Measurements from ENCODE around the gene MTLN. TPM values are rescaled to one million over a fixed set of nuclear protein-coding genes. Genes with fewer than 3 reads are reported as not detected.
"Not testable (repeated sequence)": the region's sequence is repeated elsewhere in the genome, so short reads cannot be mapped to it uniquely, and the experiment has no call there.

MTLN gene
- total RNA-seq, 1 donor from 2014 or later = 12.0 TPM

DNA sequence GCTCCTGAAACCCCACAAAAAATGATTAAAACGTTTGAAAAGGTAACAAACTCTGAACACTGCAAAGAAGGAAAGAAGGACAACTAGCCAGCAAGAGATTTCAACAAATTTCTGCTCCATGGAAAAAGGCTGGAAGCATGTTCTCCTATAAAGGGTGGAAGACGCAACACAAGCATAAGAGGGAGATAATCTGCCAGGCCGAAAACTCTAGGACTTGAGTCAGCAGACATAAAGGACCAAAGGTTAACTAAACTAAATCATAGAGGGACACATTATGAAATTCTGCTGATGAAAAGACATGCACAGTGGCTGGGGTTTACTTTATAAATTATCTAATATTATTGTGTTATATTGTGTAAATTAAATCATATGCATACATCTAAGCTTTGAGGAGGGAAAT lies 14.3 kb downstream of the MTLN start:
- no peaks in the 10 kb centered on the region for H3K27me3 Mint-ChIP-seq (ENCODE audit: low read depth)
- DNase-seq (ENCODE audit: low read depth, low spot score) = no peak
- no peaks in the 10 kb centered on the region for H3K4me1 Mint-ChIP-seq
- H3K27ac Mint-ChIP-seq (ENCODE audit: unreplicated experiment) = no peak overlapping the region
- no peak overlapping the region for H3K4me3 Mint-ChIP-seq
- TF ChIP-seq, protein P1, sequence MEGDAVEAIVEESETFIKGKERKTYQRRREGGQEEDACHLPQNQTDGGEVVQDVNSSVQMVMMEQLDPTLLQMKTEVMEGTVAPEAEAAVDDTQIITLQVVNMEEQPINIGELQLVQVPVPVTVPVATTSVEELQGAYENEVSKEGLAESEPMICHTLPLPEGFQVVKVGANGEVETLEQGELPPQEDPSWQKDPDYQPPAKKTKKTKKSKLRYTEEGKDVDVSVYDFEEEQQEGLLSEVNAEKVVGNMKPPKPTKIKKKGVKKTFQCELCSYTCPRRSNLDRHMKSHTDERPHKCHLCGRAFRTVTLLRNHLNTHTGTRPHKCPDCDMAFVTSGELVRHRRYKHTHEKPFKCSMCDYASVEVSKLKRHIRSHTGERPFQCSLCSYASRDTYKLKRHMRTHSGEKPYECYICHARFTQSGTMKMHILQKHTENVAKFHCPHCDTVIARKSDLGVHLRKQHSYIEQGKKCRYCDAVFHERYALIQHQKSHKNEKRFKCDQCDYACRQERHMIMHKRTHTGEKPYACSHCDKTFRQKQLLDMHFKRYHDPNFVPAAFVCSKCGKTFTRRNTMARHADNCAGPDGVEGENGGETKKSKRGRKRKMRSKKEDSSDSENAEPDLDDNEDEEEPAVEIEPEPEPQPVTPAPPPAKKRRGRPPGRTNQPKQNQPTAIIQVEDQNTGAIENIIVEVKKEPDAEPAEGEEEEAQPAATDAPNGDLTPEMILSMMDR (conservative IDR thresholded peaks at IDR 0.05) = no peak
- peaks cover 9% of the 10 kb centered on the region for H3K36me3 Mint-ChIP-seq (ENCODE audit: low read depth)
- H3K9me3 Mint-ChIP-seq = no peaks in the 10 kb centered on the region

DNA sequence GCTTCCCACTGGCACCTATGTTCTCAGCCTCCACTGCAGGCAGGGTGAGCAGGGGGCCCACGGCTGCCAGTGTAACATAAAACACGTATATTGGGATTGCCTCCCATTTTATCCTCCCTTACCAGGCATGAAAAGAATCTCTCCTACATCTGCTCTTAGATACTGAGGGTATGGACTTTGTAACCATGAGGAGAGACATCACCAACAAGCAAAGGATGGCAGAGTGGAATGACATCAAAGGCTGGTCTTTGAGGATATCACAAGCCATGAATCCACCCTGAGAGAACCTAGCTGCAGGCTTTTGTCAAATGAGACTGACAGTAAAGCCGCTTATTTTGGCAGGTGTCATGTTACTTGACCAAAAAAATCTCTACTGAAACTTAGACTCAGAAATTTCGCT lies 14.9 kb downstream of the MTLN start:
- no peak overlapping the region for H3K27ac Mint-ChIP-seq (ENCODE audit: unreplicated experiment)
- TF ChIP-seq, protein P1 (conservative IDR thresholded peaks at IDR 0.05) = no peak
- DNase-seq (ENCODE audit: low read depth, low spot score) = no peak
- no peaks in the 10 kb centered on the region for H3K4me1 Mint-ChIP-seq
- no peak overlapping the region for H3K4me3 Mint-ChIP-seq
- H3K36me3 Mint-ChIP-seq (ENCODE audit: low read depth) = peaks cover 9% of the 10 kb centered on the region
- no peaks in the 10 kb centered on the region for H3K9me3 Mint-ChIP-seq
- H3K27me3 Mint-ChIP-seq (ENCODE audit: low read depth) = no peaks in the 10 kb centered on the region

DNA sequence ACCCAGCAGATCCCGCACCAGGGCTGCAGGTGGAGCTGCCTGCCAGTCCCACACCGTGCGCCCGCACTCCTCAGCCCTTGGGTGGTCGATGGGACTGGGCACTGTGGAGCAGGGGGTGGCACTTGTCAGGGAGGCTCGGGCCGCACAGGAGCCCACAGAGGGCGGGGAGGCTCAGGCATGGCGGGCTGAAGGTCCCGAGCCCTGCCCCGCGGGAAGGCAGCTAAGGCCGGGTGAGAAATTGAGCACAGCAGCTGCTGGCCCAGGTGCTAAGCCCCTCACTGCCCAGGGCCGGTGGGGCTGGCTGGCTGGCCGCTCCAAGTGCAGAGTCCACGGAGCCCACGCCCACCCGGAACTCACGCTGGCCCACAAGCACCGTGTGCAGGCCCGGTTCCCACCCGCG lies 22.2 kb downstream of the MTLN start:
- DNase-seq (ENCODE audit: low read depth, low spot score); H3K27ac Mint-ChIP-seq (ENCODE audit: unreplicated experiment); H3K27me3 Mint-ChIP-seq (ENCODE audit: low read depth); H3K4me1 Mint-ChIP-seq; H3K4me3 Mint-ChIP-seq: not testable (repeated sequence)
- H3K36me3 Mint-ChIP-seq (ENCODE audit: low read depth) = peaks cover 34% of the 10 kb centered on the region
- peaks cover 17% of the 10 kb centered on the region for H3K9me3 Mint-ChIP-seq

DNA sequence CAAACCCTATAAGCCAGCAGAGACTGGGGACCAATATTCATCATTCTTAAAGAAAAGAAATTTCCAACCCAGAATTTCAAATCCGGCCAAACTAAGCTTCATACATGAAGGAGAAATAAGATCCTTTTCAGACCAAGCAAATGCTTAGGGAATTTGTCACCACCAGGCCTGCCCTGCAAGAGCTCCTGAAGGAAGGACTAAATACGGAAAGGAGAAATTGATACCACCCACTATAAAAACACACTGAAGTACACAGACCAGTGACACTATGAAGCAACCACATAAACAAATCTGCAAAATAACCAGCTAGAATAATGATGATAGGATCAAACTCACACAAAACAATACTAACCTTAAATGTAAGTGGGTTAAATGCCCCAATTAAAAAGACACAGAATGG lies 29.9 kb downstream of the MTLN start:
- Mint-ChIP-seq H3K4me3 (no peak overlapping the region), H3K9me3 (peaks cover 22% of the 10 kb centered on the region), H3K27ac (ENCODE audit: unreplicated experiment) (no peak overlapping the region), H3K4me1 (no peaks in the 10 kb centered on the region), H3K36me3 (ENCODE audit: low read depth) (peaks cover 37% of the 10 kb centered on the region), H3K27me3 (ENCODE audit: low read depth) (no peaks in the 10 kb centered on the region)
- TF ChIP-seq, protein P1 (conservative IDR thresholded peaks at IDR 0.05) = no peak
- DNase-seq (ENCODE audit: low read depth, low spot score) = no peak

DNA sequence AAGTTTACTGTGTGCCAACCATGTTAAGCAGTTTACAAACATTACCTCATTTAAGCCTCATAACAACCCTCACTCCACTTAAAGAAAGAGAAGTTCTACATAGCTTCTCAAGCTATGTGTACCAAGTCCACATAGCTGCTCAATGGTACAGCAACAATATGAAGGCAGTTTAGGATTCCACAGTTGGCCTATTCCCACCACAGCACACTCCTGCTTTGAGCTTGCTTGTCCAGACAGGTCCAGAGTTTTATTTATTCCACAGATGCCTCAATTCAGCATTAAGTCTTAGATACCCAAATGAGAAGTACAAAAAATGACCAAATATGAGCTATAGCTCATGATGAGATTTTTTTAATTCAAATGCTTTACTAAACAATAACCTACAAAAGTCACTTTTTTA lies 32.3 kb downstream of the MTLN start:
- Mint-ChIP-seq H3K4me3 (no peak overlapping the region), H3K4me1 (no peaks in the 10 kb centered on the region), H3K27ac (ENCODE audit: unreplicated experiment) (no peak overlapping the region), H3K36me3 (ENCODE audit: low read depth) (peaks cover 28% of the 10 kb centered on the region), H3K27me3 (ENCODE audit: low read depth) (no peaks in the 10 kb centered on the region), H3K9me3 (peaks cover 14% of the 10 kb centered on the region)
- no peak for DNase-seq (ENCODE audit: low read depth, low spot score)
- TF ChIP-seq, protein P1 (conservative IDR thresholded peaks at IDR 0.05) = no peak

DNA sequence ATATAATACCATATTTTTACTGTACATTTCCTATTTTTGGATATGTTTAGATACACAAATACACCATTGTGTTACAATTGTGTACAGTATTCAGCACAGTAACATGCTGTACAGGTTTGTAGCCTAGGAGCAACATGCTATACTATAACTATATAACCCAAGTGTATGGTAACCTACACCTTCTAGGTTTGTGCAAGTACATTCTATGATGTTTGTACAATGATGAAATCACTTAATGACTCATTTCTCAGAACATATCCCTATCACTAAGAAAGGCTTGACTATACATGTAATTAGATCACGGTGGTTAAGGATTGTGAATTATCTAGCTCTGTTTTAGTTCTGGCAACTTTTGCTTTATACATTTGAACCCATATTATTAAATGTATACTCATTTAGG lies 38.8 kb downstream of the MTLN start:
- H3K27ac Mint-ChIP-seq (ENCODE audit: unreplicated experiment) = no peak overlapping the region

More for the DNA sequence above, 38.8 kb downstream of the MTLN start:
- no peak for DNase-seq (ENCODE audit: low read depth, low spot score)
- Mint-ChIP-seq H3K4me1 (no peaks in the 10 kb centered on the region), H3K4me3 (no peak overlapping the region), H3K9me3 (no peaks in the 10 kb centered on the region), H3K27me3 (ENCODE audit: low read depth) (no peaks in the 10 kb centered on the region), H3K36me3 (ENCODE audit: low read depth) (no peaks in the 10 kb centered on the region)
- TF ChIP-seq, protein P1 (conservative IDR thresholded peaks at IDR 0.05) = no peak

All from neural crest cell (in vitro differentiated cells).